ENCODE measurements around the gene CFAP46.

DNA sequence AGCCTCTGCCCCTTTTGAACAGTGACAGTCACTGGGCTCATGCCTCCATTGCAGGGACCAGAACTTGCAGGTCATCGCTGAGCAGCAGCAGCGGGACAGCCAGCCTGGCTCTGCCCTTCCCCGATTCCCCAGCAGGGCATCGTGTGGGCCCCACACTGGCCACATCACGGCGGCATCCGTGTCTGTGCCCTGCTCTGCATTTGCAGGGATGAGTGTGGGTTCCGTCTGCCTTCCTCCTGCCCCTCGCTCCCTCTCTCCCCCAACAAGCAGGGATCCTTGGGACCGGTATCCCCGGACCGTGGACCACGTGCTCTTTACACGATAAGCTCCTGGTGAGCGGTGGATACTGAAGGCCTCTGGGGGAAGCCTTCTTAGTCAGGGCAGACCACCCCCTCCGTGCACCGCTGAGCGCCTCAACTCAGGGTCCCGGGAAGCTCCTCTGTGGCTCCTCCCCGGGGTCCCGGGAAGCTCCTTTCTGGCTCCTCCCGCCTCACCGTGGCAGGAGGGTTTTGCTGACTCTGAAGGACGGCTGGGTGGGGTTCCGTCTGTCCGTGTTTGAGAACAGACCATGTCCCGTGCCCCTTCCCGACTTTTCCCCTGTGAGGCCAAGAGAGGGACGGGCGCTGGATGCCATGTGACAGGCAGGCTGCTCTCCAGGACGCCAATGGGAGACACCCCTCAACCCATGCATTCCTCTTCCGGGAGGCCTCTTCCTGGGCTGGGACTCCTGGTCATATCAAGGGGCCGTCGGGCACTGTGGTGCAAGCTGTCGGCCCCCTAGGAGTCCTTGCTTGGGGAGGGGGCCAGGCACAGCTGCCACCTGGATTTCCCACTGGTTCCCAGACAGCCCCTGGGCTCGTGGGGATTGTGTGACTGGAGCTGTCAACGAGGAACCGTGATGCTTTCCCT is 132.9 kb downstream of the CFAP46 start:
- TF ChIP-seq POLR2AphosphoS5 (IDR thresholded peaks at IDR 0.05; ENCODE audit: low read depth, low read length) (no peak), JUND (IDR thresholded peaks at IDR 0.05) (no peak)
